IMR-90 (cell line): ENCODE measurements around the gene KLK14. TPM values are rescaled to one million over a fixed set of nuclear protein-coding genes. Genes with fewer than 3 reads are reported as not detected.

Experiments
- ATAC-seq: fragments of 200-7000 bp; cut with Tn5 transposase; 2 replicates; pipeline ENCODE4 v1.9.1; 2020; ENCODE audit warnings: low read depth, mild to moderate bottlenecking, moderate library complexity
- BruUV-seq: library from RNA; stranded (reverse); fragments of 400-500 nt; replicated peaks from 2 replicates; lab custom pipeline; 2021; lab: Mats Ljungman, UMichigan
- CTCF ChIA-PET: fragments of 300-600 bp; formaldehyde crosslinking; extraction: SDS; loops from one replicate; lab custom pipeline; 2021; ENCODE audit warnings: antibody characterized with exemption; lab: Yijun Ruan, JAX
- POLR2A ChIA-PET: fragments of 300-600 bp; sonication (Branson Sonifier 250); formaldehyde crosslinking; loops from one replicate; lab custom pipeline; 2022; ENCODE audit warnings: antibody characterized with exemption; ENCODE audit not compliant: unreplicated experiment; lab: Charles Lee
- DNase-seq: peaks from one replicate; pipeline ENCODE4 v3.0.0; 2013
- H2AFZ ChIP-seq: replicated peaks from 2 replicates; pipeline ENCODE3; 2013; ENCODE audit warnings: low read length, mild to moderate bottlenecking; ENCODE audit not compliant: poor library complexity
- H2AK5ac ChIP-seq: 2 replicates; pipeline ENCODE4 v1.6.1; 2013; ENCODE audit warnings: low read depth, low read length, inconsistent platforms
- H2AK9ac ChIP-seq: replicated peaks from 2 replicates; pipeline ENCODE3; 2013; ENCODE audit warnings: mild to moderate bottlenecking, low read depth, low read length, moderate library complexity; ENCODE audit not compliant: poor library complexity
- H2BK120ac ChIP-seq: 2 replicates; pipeline ENCODE4 v1.6.1; 2013; ENCODE audit warnings: low read depth, low read length, inconsistent platforms
- H2BK15ac ChIP-seq: 3 replicates; pipeline ENCODE4 v1.6.1; 2013; ENCODE audit warnings: low read depth, low read length, inconsistent platforms
- H2BK20ac ChIP-seq: 2 replicates; pipeline ENCODE4 v1.6.1; 2013; ENCODE audit warnings: low read depth, mild to moderate bottlenecking, inconsistent platforms, low read length, moderate library complexity
- H2BK5ac ChIP-seq: 2 replicates; pipeline ENCODE4 v1.6.1; 2013; ENCODE audit warnings: mild to moderate bottlenecking, low read depth, low read length, inconsistent platforms; ENCODE audit not compliant: poor library complexity, severe bottlenecking
- H3K14ac ChIP-seq: replicated peaks from 2 replicates; pipeline ENCODE4 v1.6.1; 2013; ENCODE audit warnings: low read depth, low read length, inconsistent platforms
- H3K18ac ChIP-seq: 2 replicates; pipeline ENCODE4 v1.6.1; 2013; ENCODE audit warnings: low read depth, low read length, control low read depth
- H3K23ac ChIP-seq: 2 replicates; pipeline ENCODE4 v1.6.1; 2013; ENCODE audit warnings: low read depth, low read length, inconsistent platforms
- H3K27ac ChIP-seq: 2 replicates; pipeline ENCODE4 v1.5.1; 2013; ENCODE audit warnings: mild to moderate bottlenecking, control low read depth, low read length; ENCODE audit not compliant: insufficient read depth
- H3K27me3 ChIP-seq: 2 replicates; pipeline ENCODE4 v1.6.1; 2013; ENCODE audit warnings: low read length; ENCODE audit not compliant: control insufficient read depth, insufficient read depth
- H3K36me3 ChIP-seq: 2 replicates; pipeline ENCODE4 v1.6.1; 2013; ENCODE audit warnings: low read length, mixed read lengths; ENCODE audit not compliant: control insufficient read depth, insufficient read depth
- H3K4ac ChIP-seq: 2 replicates; pipeline ENCODE4 v1.6.1; 2013; ENCODE audit warnings: low read depth, low read length, inconsistent platforms
- H3K4me1 ChIP-seq: 2 replicates; pipeline ENCODE4 v1.6.1; 2013; ENCODE audit warnings: low read length, mixed read lengths; ENCODE audit not compliant: control insufficient read depth, insufficient read depth
- H3K4me2 ChIP-seq: 2 replicates; pipeline ENCODE4 v1.6.1; 2013; ENCODE audit warnings: low read depth, mild to moderate bottlenecking, control low read depth, low read length, moderate library complexity
- H3K4me3 ChIP-seq: 2 replicates; pipeline ENCODE4 v1.5.1; 2013; ENCODE audit warnings: low read depth, mild to moderate bottlenecking, control low read depth, low read length, moderate library complexity; ENCODE audit not compliant: insufficient read depth
- H3K56ac ChIP-seq: 2 replicates; pipeline ENCODE4 v1.6.1; 2013; ENCODE audit warnings: low read length, inconsistent platforms; ENCODE audit not compliant: insufficient read depth; ENCODE audit errors: extremely low read depth
- H3K79me1 ChIP-seq, 2 experiments: 2 replicates each; pipeline ENCODE4 v1.6.1; 2013; ENCODE audit warnings: low read length in 2 of 2, inconsistent platforms in 1 of 2, low read depth in 1 of 2
- H3K9ac ChIP-seq: 2 replicates; pipeline ENCODE4 v1.6.1; 2013; ENCODE audit warnings: low read depth, low read length, control low read depth
- H3K9me1 ChIP-seq: 2 replicates; pipeline ENCODE4 v1.6.1; 2013; ENCODE audit warnings: low read length, inconsistent platforms; ENCODE audit not compliant: insufficient read depth
- H3K9me3 ChIP-seq: 2 replicates; pipeline ENCODE4 v1.6.1; 2013; ENCODE audit warnings: low read length; ENCODE audit not compliant: control insufficient read depth, insufficient read depth
- H4K20me1 ChIP-seq: 2 replicates; pipeline ENCODE4 v1.6.1; 2013; ENCODE audit warnings: low read length, inconsistent platforms; ENCODE audit not compliant: insufficient read depth
- H4K5ac ChIP-seq: 2 replicates; pipeline ENCODE4 v1.6.1; 2013; ENCODE audit warnings: mild to moderate bottlenecking, low read depth, low read length, control low read depth
- H4K8ac ChIP-seq, 2 experiments: 2 replicates each; pipeline ENCODE4 v1.6.1; 2013; ENCODE audit warnings: low read depth in 2 of 2, low read length in 2 of 2, control low read depth in 1 of 2, inconsistent platforms in 1 of 2
- H4K91ac ChIP-seq: 2 replicates; pipeline ENCODE4 v1.6.1; 2013; ENCODE audit warnings: low read depth, low read length, inconsistent platforms; ENCODE audit not compliant: insufficient read depth
- BHLHE40 ChIP-seq: fragments of 150-350 bp; IDR thresholded peaks from 2 replicates; pipeline ENCODE4 v1.6.1; 2016; ENCODE audit warnings: mild to moderate bottlenecking, low read depth, low read length
- CEBPB ChIP-seq: IDR thresholded peaks from 2 replicates; pipeline ENCODE4 v1.6.1; 2012; ENCODE audit warnings: low read depth, low read length, improper control_type of control experiment
- WGBS, 2 experiments: methylation state at CpG; one replicate each; pipeline versions ENCODE4 v1.1.5 to v1.1.7; 2013; ENCODE audit warnings: missing lambda C conversion rate in 2 of 2; ENCODE audit not compliant: insufficient read length in 1 of 2; ENCODE audit errors: extremely low coverage in 2 of 2; 5-methylcytosine and 5-hydroxymethylcytosine counted together
- dilution Hi-C: fragments of 300-500 bp; cut with HindIII; formaldehyde crosslinking; loops from one replicate; pipeline ENCODE4 v1.14.3; 2018; ENCODE audit warnings: low sequenced_read_pairs; ENCODE audit not compliant: unreplicated experiment
- in situ Hi-C: fragments of 300-500 bp; cut with MboI; formaldehyde crosslinking; loops from 3 replicates; pipeline ENCODE4 v1.14.3; 2019; ENCODE audit warnings: low sequenced_read_pairs, inconsistent platforms, mixed read lengths
- intact Hi-C: fragments of 100-400 bp; cut with micrococcal nuclease; formaldehyde crosslinking; loops from 2 replicates; pipeline ENCODE4 v1.10.0; 2022
- polyA plus RNA-seq, 3 experiments: library from polyadenylated mRNA; depleted of rRNA; stranded (reverse); fragments of >200 nt; gene quantifications; 2 replicates each; pipeline ENCODE4 v1.2.3, GENCODE V29; 2012; ENCODE audit warnings: low replicate concordance in 1 of 3
- total RNA-seq: library from RNA; depleted of rRNA; stranded (reverse); fragments of >200 nt; gene quantifications from 2 replicates; pipeline ENCODE4 v1.2.3, GENCODE V29; 2012

The KLK14 gene
- total and polyA plus RNA-seq, 2 of the 4 experiments (the other 2 are of a cell fraction), result not detected

GRCh38 chr19:51101171-51101865 lies 18.6 kb upstream of the KLK14 start:
- H3K9ac ChIP-seq, result no peak overlapping the region
- H3K56ac ChIP-seq, result no peak overlapping the region
- no peak overlapping the region for H3K14ac ChIP-seq
- peaks cover 26% of the 10 kb centered on the region for H3K36me3 ChIP-seq
- no peak overlapping the region for H2AK5ac ChIP-seq
- H3K4ac ChIP-seq, result no peak overlapping the region
- in situ Hi-C loops (no loop called here), dilution Hi-C loops (no loop called here), intact Hi-C loops (loop anchor here (10.0 kb wide), 2 partner anchors 297 to 377 kb away; partner anchors contain the start of gene CLEC11A)
- no peaks in the 10 kb centered on the region for H3K4me1 ChIP-seq
- H2BK5ac ChIP-seq, result no peak overlapping the region
- peaks cover 22% of the 10 kb centered on the region for H4K20me1 ChIP-seq
- no peaks in the 10 kb centered on the region for H3K9me3 ChIP-seq
- H4K8ac ChIP-seq, result no peak overlapping the region
- no peak overlapping the region for H2BK20ac ChIP-seq
- POLR2A ChIA-PET, result no interaction called here
- H3K4me2 ChIP-seq, result no peak overlapping the region
- no CpG with 5 or more reads among the region's 5 CpGs for WGBS, 2 experiments
- H3K23ac ChIP-seq, result no peak overlapping the region
- H3K27ac ChIP-seq, result no peak overlapping the region
- CTCF ChIA-PET, result no interaction called here
- H3K27me3 ChIP-seq, result no peaks in the 10 kb centered on the region
- H4K5ac ChIP-seq, result no peak overlapping the region
- no peak overlapping the region for H3K18ac ChIP-seq
- 0 out of 2 replicates have a peak, but pooled peaks have one; percentile 3 for TF ChIP-seq CEBPB
- no peak for TF ChIP-seq BHLHE40
- H3K9me1 ChIP-seq, result no peaks in the 10 kb centered on the region; the same call in 1 of the 2 replicates
- H2AK9ac ChIP-seq, result no peak overlapping the region
- peaks cover 16 to 53% of the 10 kb centered on the region in 2 experiments for H3K79me1 ChIP-seq
- H2BK15ac ChIP-seq, result no peak overlapping the region
- BruUV-seq, result no TSS peak
- no peak overlapping the region for H4K91ac ChIP-seq
- no peak overlapping the region for H2BK120ac ChIP-seq
- no peak overlapping the region for H3K4me3 ChIP-seq
- no peak for DNase-seq
- peak; percentile 33 for ATAC-seq
- no peak overlapping the region for H2AFZ ChIP-seq
